Transverse colon (tissue), 4 donors: ENCODE results near the gene SELENON. TPM values are rescaled to one million over a fixed set of nuclear protein-coding genes. Genes with fewer than 3 reads are reported as not detected.

Source experiments
- DNase-seq: peaks from one replicate; pipeline ENCODE4 v3.0.0-alpha.2; 2019
- H3K27ac ChIP-seq, 4 donors: fragments of 200-600 bp; sonication (generic); 2 replicates each; pipeline ENCODE4 v1.5.1; 2016 to 2018; ENCODE audit warnings: inconsistent platforms in 4 of 4
- H3K27me3 ChIP-seq: fragments of 200-600 bp; sonication (generic); 2 replicates; pipeline ENCODE4 v1.5.1; 2017; ENCODE audit warnings: inconsistent platforms
- H3K36me3 ChIP-seq, 4 donors: fragments of 200-600 bp; sonication (generic); 2 replicates each; pipeline ENCODE4 v1.5.1; 2017 to 2019; ENCODE audit warnings: inconsistent platforms in 4 of 4
- H3K4me1 ChIP-seq, 4 donors: fragments of 200-600 bp; sonication (generic); 2 replicates each; pipeline ENCODE4 v1.5.1; 2017 to 2020; ENCODE audit warnings: inconsistent platforms in 4 of 4
- H3K4me3 ChIP-seq, 4 donors: fragments of 200-600 bp; sonication (generic); 1 replicate in 1 of 4; 2 replicates in 3 of 4; pipeline versions ENCODE4 v1.5.1 to v1.6.1; 2017 to 2019; ENCODE audit warnings: inconsistent platforms in 4 of 4
- H3K9me3 ChIP-seq, 2 donors: fragments of 200-600 bp; sonication (generic); 2 replicates each; pipeline ENCODE4 v1.5.1; 2017 to 2019; ENCODE audit warnings: inconsistent platforms in 2 of 2
- EP300 ChIP-seq: sonication (generic); formaldehyde crosslinking; IDR thresholded peaks from one replicate; pipeline ENCODE4 v1.6.1; 2017; ENCODE audit warnings: antibody characterized with exemption, low read depth
- POLR2A ChIP-seq: fragments of 450-650 bp; IDR thresholded peaks from one replicate; pipeline ENCODE4 v1.6.1; 2016; ENCODE audit warnings: antibody characterized with exemption, mild to moderate bottlenecking, moderate library complexity
- POLR2AphosphoS5 ChIP-seq, 3 donors: sonication (generic); formaldehyde crosslinking; IDR thresholded peaks; one replicate each; pipeline ENCODE4 v1.6.1; 2016; ENCODE audit warnings: antibody characterized with exemption in 3 of 3
- WGBS, 2 donors: methylation state at CpG; one replicate each; pipeline ENCODE4 v1.1.5; 2018; ENCODE audit warnings: low coverage in 1 of 2; 5-methylcytosine and 5-hydroxymethylcytosine counted together
- in situ Hi-C, 4 donors: fragments of 200-750 bp; cut with MboI; loops; one replicate each; pipeline versions ENCODE4 v1.15.0 to v1.15.1; 2017; ENCODE audit warnings: low sequenced_read_pairs in 3 of 4, low pct_ligation_motif_present in 1 of 4, low pct_unique_long_range_greater_than_20kb in 1 of 4
- intact Hi-C: fragments of 100-400 bp; cut with DNase I; formaldehyde crosslinking; loops from one replicate; pipeline ENCODE4 v1.15.1; 2023; ENCODE audit warnings: low total_unique reads
- total RNA-seq, 4 donors: library from RNA; depleted of rRNA; stranded (reverse); fragments of >200 nt; gene quantifications; one replicate each; pipeline ENCODE4 v1.1.0, GENCODE V29; 2016
- TF ChIP-seq, protein P1 (sequence below), 5 experiments: fragments of 200-600 bp in 3 of 5; fragments of 450-650 bp in 2 of 5; sonication (generic) in 3 of 5; IDR thresholded peaks; 1 replicate in 2 of 5; 2 replicates in 3 of 5; pipeline ENCODE4 v1.5.1; 2016 to 2017; ENCODE audit warnings: antibody characterized with exemption in 5 of 5, inconsistent platforms in 3 of 5, mild to moderate bottlenecking in 2 of 5, moderate library complexity in 1 of 5

The SELENON gene
- total RNA-seq, 4 donors from 2014 or later = 17.1 to 68.1 (median 24.4) TPM

DNA sequence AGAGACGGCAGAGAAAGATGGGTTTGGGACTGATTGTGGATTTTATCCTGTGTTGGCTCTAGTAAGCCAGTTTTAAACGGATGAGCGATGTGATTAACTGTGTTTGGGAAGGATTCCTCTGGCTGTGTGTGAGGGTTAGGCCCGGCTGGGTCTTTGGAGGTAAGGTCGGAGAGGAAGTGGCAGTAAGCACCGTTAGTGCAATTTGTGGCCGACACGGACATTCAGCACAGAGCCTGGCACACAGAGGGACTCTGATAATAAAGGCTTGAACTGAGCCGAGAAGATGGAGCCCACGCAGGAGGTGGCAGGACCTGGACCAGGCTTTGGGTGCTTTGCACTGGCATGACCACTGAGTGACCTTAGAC lies 21.1 kb downstream of the SELENON start:
- DNase-seq = no peak
- H3K27me3 ChIP-seq = no peaks in the 10 kb centered on the region
- peaks cover 15 to 30% (median 27%) of the 10 kb centered on the region in 4 donors for H3K4me1 ChIP-seq
- peak overlapping the region; percentile 92 to 94 (median 94) for H3K27ac ChIP-seq
- in situ Hi-C loops (no loop called here), intact Hi-C loops (no loop called here)
- H3K9me3 ChIP-seq = no peaks in the 10 kb centered on the region
- peak overlapping the region; percentile 81 to 98 (median 90) for H3K4me3 ChIP-seq
- 10 to 20% methylated on average over 2 to 10 of the region's 10 CpGs for WGBS, 2 donors
- TF ChIP-seq POLR2A = no peak
- peaks cover 0 to 1% (median 0%) of the 10 kb centered on the region in 4 donors for H3K36me3 ChIP-seq

GRCh38 chr1:25821630-25822091 lies 21.7 kb downstream of the SELENON start:
- Histone ChIP-seq H3K9me3 (no peaks in the 10 kb centered on the region), H3K4me1 (peaks cover 15 to 30% (median 27%) of the 10 kb centered on the region in 4 donors), H3K4me3 (peak overlapping the region in 2 of 4 donors; percentile 87 to 98), H3K27ac (peak overlapping the region in 1 of 4 donors; percentile 94), H3K27me3 (no peaks in the 10 kb centered on the region), H3K36me3 (peaks cover 0 to 7% (median under 1%) of the 10 kb centered on the region in 4 donors)
- WGBS, 2 donors = 72 to 100% methylated on average over 1 to 5 of the region's 5 CpGs
- no peak for DNase-seq
- TF ChIP-seq POLR2AphosphoS5 (IDR thresholded peaks at IDR 0.05) (no peak), EP300 (no peak)
- TF ChIP-seq, protein P1, sequence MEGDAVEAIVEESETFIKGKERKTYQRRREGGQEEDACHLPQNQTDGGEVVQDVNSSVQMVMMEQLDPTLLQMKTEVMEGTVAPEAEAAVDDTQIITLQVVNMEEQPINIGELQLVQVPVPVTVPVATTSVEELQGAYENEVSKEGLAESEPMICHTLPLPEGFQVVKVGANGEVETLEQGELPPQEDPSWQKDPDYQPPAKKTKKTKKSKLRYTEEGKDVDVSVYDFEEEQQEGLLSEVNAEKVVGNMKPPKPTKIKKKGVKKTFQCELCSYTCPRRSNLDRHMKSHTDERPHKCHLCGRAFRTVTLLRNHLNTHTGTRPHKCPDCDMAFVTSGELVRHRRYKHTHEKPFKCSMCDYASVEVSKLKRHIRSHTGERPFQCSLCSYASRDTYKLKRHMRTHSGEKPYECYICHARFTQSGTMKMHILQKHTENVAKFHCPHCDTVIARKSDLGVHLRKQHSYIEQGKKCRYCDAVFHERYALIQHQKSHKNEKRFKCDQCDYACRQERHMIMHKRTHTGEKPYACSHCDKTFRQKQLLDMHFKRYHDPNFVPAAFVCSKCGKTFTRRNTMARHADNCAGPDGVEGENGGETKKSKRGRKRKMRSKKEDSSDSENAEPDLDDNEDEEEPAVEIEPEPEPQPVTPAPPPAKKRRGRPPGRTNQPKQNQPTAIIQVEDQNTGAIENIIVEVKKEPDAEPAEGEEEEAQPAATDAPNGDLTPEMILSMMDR (IDR thresholded peaks at IDR 0.05) = no peak
- in situ Hi-C loops (no loop called here), intact Hi-C loops (no loop called here)

DNA sequence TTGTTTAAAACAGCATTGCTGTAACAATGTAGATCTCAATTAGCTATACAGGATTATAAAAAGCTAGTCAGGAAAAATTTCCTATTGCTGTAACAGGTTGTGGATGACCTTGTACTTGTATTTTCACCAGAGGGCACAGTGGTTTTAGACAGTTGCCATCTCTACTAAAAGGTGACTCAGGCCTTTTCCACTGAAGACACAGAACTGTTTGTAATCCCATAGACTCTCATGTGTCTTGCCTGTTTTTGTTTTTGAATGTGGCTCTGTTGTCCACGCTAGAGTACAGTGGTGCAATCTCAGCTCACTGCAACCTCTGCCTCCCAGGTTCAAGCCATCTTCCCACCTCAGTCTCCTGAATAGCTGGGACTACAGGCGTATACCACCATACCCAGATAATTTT lies 25.6 kb downstream of the SELENON start:
- no peak overlapping the region for H3K4me3 ChIP-seq
- peaks cover 9 to 15% (median 11%) of the 10 kb centered on the region in 4 donors for H3K4me1 ChIP-seq
- in situ Hi-C loops (no loop called here), intact Hi-C loops (no loop called here)
- peaks cover 0 to 46% (median 21%) of the 10 kb centered on the region in 4 donors for H3K36me3 ChIP-seq
- TF ChIP-seq EP300 (no peak), POLR2A (no peak), POLR2AphosphoS5 (IDR thresholded peaks at IDR 0.05) (no peak)
- TF ChIP-seq, protein P1 (IDR thresholded peaks at IDR 0.05) = no peak
- H3K27ac ChIP-seq = no peak overlapping the region
- no peaks in the 10 kb centered on the region for H3K27me3 ChIP-seq
- no peaks in the 10 kb centered on the region for H3K9me3 ChIP-seq
- DNase-seq = no peak
- 95 to 100% methylated on average over 2 of the region's 2 CpGs for WGBS, 2 donors

- intact Hi-C loops = no loop called here
- H3K9me3 ChIP-seq = no peaks in the 10 kb centered on the region
Measured at GRCh38 chr1:25826571-25826970, 26.6 kb downstream of the SELENON start.

More at GRCh38 chr1:25826571-25826970, 26.6 kb downstream of the SELENON start:
- DNase-seq = no peak
- no peaks in the 10 kb centered on the region for H3K27me3 ChIP-seq
- H3K36me3 ChIP-seq = peaks cover 0 to 55% (median 29%) of the 10 kb centered on the region in 4 donors
- peaks cover 3 to 5% (median 4%) of the 10 kb centered on the region in 4 donors for H3K4me1 ChIP-seq
- no peak for TF ChIP-seq POLR2AphosphoS5 (IDR thresholded peaks at IDR 0.05)
- TF ChIP-seq, protein P1 (IDR thresholded peaks at IDR 0.05) = no peak
- TF ChIP-seq EP300 = no peak
- no peak for TF ChIP-seq POLR2A
- in situ Hi-C loops = no loop called here
- H3K4me3 ChIP-seq = no peak overlapping the region
- H3K27ac ChIP-seq = no peak overlapping the region
- 97 to 100% methylated on average over 1 to 10 of the region's 10 CpGs for WGBS, 2 donors
